ENCODE data around the gene DNER.

Gene DNER

GRCh38 chr2:229445019-229445418 lies 269.3 kb downstream of the DNER start:
- DNase-seq = no peak
- no peak overlapping the region for H3K4me3 ChIP-seq (ENCODE audit: low read depth, low read length)

GRCh38 chr2:229443546-229444268 lies 270.6 kb downstream of the DNER start:
- Histone ChIP-seq H3K4me1 (no peaks in the 10 kb centered on the region), H3K4me3 (ENCODE audit: low read depth, low read length) (no peak overlapping the region), H3K9me3 (no peaks in the 10 kb centered on the region), H3K36me3 (no peaks in the 10 kb centered on the region), H3K27me3 (no peaks in the 10 kb centered on the region)
- TF ChIP-seq CTCF (IDR thresholded peaks at IDR 0.05; ENCODE audit: low read depth, low read length) = no peak
- no peak for DNase-seq

More at GRCh38 chr2:229445019-229445418, 269.3 kb downstream of the DNER start:
- Histone ChIP-seq H3K4me1 (no peaks in the 10 kb centered on the region), H3K9me3 (no peaks in the 10 kb centered on the region), H3K27me3 (no peaks in the 10 kb centered on the region), H3K36me3 (no peaks in the 10 kb centered on the region)
- TF ChIP-seq CTCF (IDR thresholded peaks at IDR 0.05; ENCODE audit: low read depth, low read length) = no peak

GRCh38 chr2:229443141-229443540 lies 271.2 kb downstream of the DNER start:
- Histone ChIP-seq H3K4me3 (ENCODE audit: low read depth, low read length) (no peak overlapping the region), H3K4me1 (no peaks in the 10 kb centered on the region), H3K36me3 (no peaks in the 10 kb centered on the region), H3K27me3 (no peaks in the 10 kb centered on the region), H3K9me3 (no peaks in the 10 kb centered on the region)
- no peak for DNase-seq
- no peak for TF ChIP-seq CTCF (IDR thresholded peaks at IDR 0.05; ENCODE audit: low read depth, low read length)

- Histone ChIP-seq H3K9me3 (no peaks in the 10 kb centered on the region), H3K4me3 (ENCODE audit: low read depth, low read length) (no peak overlapping the region), H3K36me3 (no peaks in the 10 kb centered on the region), H3K4me1 (no peaks in the 10 kb centered on the region), H3K27me3 (no peaks in the 10 kb centered on the region)
- no peak for TF ChIP-seq CTCF (IDR thresholded peaks at IDR 0.05; ENCODE audit: low read depth, low read length)
- no peak for DNase-seq
Observed at GRCh38 chr2:229438430-229439159, 275.8 kb downstream of the DNER start.

- no peaks in the 10 kb centered on the region for H3K36me3 ChIP-seq
- no peaks in the 10 kb centered on the region for H3K9me3 ChIP-seq
- TF ChIP-seq CTCF (IDR thresholded peaks at IDR 0.05; ENCODE audit: low read depth, low read length) = no peak
- DNase-seq = no peak
- H3K27me3 ChIP-seq = no peaks in the 10 kb centered on the region
- H3K4me3 ChIP-seq (ENCODE audit: low read depth, low read length) = no peak overlapping the region
- H3K4me1 ChIP-seq = no peaks in the 10 kb centered on the region
Observed at GRCh38 chr2:229437467-229437866, 276.9 kb downstream of the DNER start.

GRCh38 chr2:229434187-229434586 lies 280.2 kb downstream of the DNER start:
- no peaks in the 10 kb centered on the region for H3K9me3 ChIP-seq
- H3K4me3 ChIP-seq (ENCODE audit: low read depth, low read length) = no peak overlapping the region
- no peak for TF ChIP-seq CTCF (IDR thresholded peaks at IDR 0.05; ENCODE audit: low read depth, low read length)
- H3K4me1 ChIP-seq = no peaks in the 10 kb centered on the region
- H3K36me3 ChIP-seq = no peaks in the 10 kb centered on the region
- no peaks in the 10 kb centered on the region for H3K27me3 ChIP-seq
- no peak for DNase-seq
